Fibroblast of lung (primary cell): Measurements from ENCODE around the gene SRPK3. TPM values are rescaled to one million over a fixed set of nuclear protein-coding genes. Genes with fewer than 3 reads are reported as not detected.

Experiments
- DNase-seq, 2 donors: peaks; one replicate each; pipeline versions ENCODE4 v3.0.0 to v3.0.0-alpha.2; 2010; ENCODE audit warnings: low read depth in 2 of 2
- H2AFZ ChIP-seq: 2 replicates; pipeline ENCODE4 v1.5.1; 2012; ENCODE audit warnings: low read length, control low read depth, inconsistent platforms
- H3K27ac ChIP-seq: 2 replicates; pipeline ENCODE4 v1.5.1; 2011; ENCODE audit warnings: low read length, control low read depth; ENCODE audit not compliant: insufficient read depth
- H3K27me3 ChIP-seq: 2 replicates; pipeline ENCODE4 v1.5.1; 2011; ENCODE audit warnings: mild to moderate bottlenecking, low read length; ENCODE audit not compliant: control insufficient read depth, insufficient read depth
- H3K36me3 ChIP-seq: 2 replicates; pipeline ENCODE4 v1.5.1; 2011; ENCODE audit warnings: low read length; ENCODE audit not compliant: control insufficient read depth, insufficient read depth
- H3K4me1 ChIP-seq: 2 replicates; pipeline ENCODE4 v1.5.1; 2011; ENCODE audit warnings: low read length; ENCODE audit not compliant: control insufficient read depth, insufficient read depth; ENCODE audit errors: extremely low read depth
- H3K4me2 ChIP-seq: 2 replicates; pipeline ENCODE4 v1.5.1; 2011; ENCODE audit warnings: low read length, control low read depth; ENCODE audit not compliant: insufficient read depth; ENCODE audit errors: extremely low read depth
- H3K4me3 ChIP-seq, 4 experiments: fragments of 200-600 bp in 1 of 4; sonication (generic) in 1 of 4; replicated peaks in 1 of 4; 2 replicates each; pipeline ENCODE4 v1.5.1; 2011 to 2016; ENCODE audit warnings: low read length in 4 of 4, low read depth in 3 of 4, mild to moderate bottlenecking in 3 of 4, control low read depth in 2 of 4, inconsistent platforms in 1 of 4, mixed read lengths in 1 of 4; ENCODE audit not compliant: insufficient read depth in 1 of 4; ENCODE audit errors: control extremely low read depth in 1 of 4
- H3K79me2 ChIP-seq: 2 replicates; pipeline ENCODE4 v1.5.1; 2012; ENCODE audit warnings: mild to moderate bottlenecking, low read length, inconsistent platforms; ENCODE audit not compliant: control insufficient read depth, insufficient read depth
- H3K9ac ChIP-seq: 2 replicates; pipeline ENCODE4 v1.5.1; 2011; ENCODE audit warnings: mild to moderate bottlenecking, low read length, control low read depth; ENCODE audit not compliant: insufficient read depth
- H3K9me3 ChIP-seq: 2 replicates; pipeline ENCODE4 v1.5.1; 2012; ENCODE audit warnings: low read depth, low read length; ENCODE audit not compliant: control insufficient read depth, insufficient read depth
- H4K20me1 ChIP-seq: 2 replicates; pipeline ENCODE4 v1.5.1; 2011; ENCODE audit warnings: low read length; ENCODE audit not compliant: control insufficient read depth, insufficient read depth; ENCODE audit errors: extremely low read depth
- CTCF ChIP-seq, 2 donors: IDR thresholded peaks in 1 of 2; conservative IDR thresholded peaks in 1 of 2; 1 replicate in 1 of 2; 2 replicates in 1 of 2; pipeline ENCODE4 v1.5.1; 2011 to 2012; ENCODE audit warnings: low read length in 2 of 2, control low read depth in 1 of 2, inconsistent platforms in 1 of 2, low read depth in 1 of 2, mild to moderate bottlenecking in 1 of 2
- EZH2 ChIP-seq: IDR thresholded peaks from 2 replicates; pipeline ENCODE4 v1.5.1; 2012; ENCODE audit warnings: low read length, control low read depth, mild to moderate bottlenecking; ENCODE audit errors: missing control alignments
- polyA plus RNA-seq, 2 donors: library from polyadenylated mRNA; depleted of rRNA in 1 of 2; stranded (reverse) in 1 of 2; unstranded in 1 of 2; fragments of >200 nt; gene quantifications; 2 replicates each; pipeline ENCODE4 v1.2.1, GENCODE V29; 2011 to 2012; ENCODE audit warnings: missing spikeins in 1 of 2
- total RNA-seq: library from RNA; depleted of rRNA; stranded (reverse); fragments of >200 nt; gene quantifications from 2 replicates; pipeline ENCODE4 v1.2.1, GENCODE V29; 2014

The SRPK3 gene
- total and polyA plus RNA-seq, 2 donors (not counting 1 experiment from before 2014, with no cell fraction given): 0.40 to 0.83 TPM

- no peak for DNase-seq
- H3K27me3 ChIP-seq: no peaks in the 10 kb centered on the region
- TF ChIP-seq EZH2: no peak
- TF ChIP-seq CTCF (conservative IDR thresholded peaks at IDR 0.05 in 1 of 2, IDR thresholded peaks at IDR 0.05 in 1 of 2; ENCODE audit: low read depth in 1 of 2, low read length in 2 of 2): no peak
- no peaks in the 10 kb centered on the region for H3K36me3 ChIP-seq
- no peaks in the 10 kb centered on the region for H4K20me1 ChIP-seq
- no peaks in the 10 kb centered on the region for H3K9me3 ChIP-seq
- no peaks in the 10 kb centered on the region for H3K79me2 ChIP-seq
- peaks cover 2% of the 10 kb centered on the region for H3K4me1 ChIP-seq
- no peak overlapping the region for H2AFZ ChIP-seq
- no peak overlapping the region for H3K4me3 ChIP-seq
- no peak overlapping the region for H3K27ac ChIP-seq
- no peak overlapping the region for H3K9ac ChIP-seq
- no peak overlapping the region for H3K4me2 ChIP-seq
These were observed 9.2 kb upstream of the SRPK3 start for GRCh38 chrX:153771415-153772315.

GRCh38 chrX:153772316-153773217 lies 8.3 kb upstream of the SRPK3 start:
- no peak overlapping the region for H3K27ac ChIP-seq
- no peaks in the 10 kb centered on the region for H3K27me3 ChIP-seq
- H2AFZ ChIP-seq: no peak overlapping the region

More at GRCh38 chrX:153772316-153773217, 8.3 kb upstream of the SRPK3 start:
- Histone ChIP-seq H3K4me3 (no peak overlapping the region), H3K9me3 (no peaks in the 10 kb centered on the region), H3K9ac (no peak overlapping the region), H4K20me1 (no peaks in the 10 kb centered on the region), H3K79me2 (no peaks in the 10 kb centered on the region), H3K36me3 (no peaks in the 10 kb centered on the region), H3K4me2 (no peak overlapping the region), H3K4me1 (no peaks in the 10 kb centered on the region)
- no peak for DNase-seq
- TF ChIP-seq EZH2: no peak
- no peak for TF ChIP-seq CTCF (conservative IDR thresholded peaks at IDR 0.05 in 1 of 2, IDR thresholded peaks at IDR 0.05 in 1 of 2; ENCODE audit: low read depth in 1 of 2, low read length in 2 of 2)
